GM23248 (cell line): ENCODE measurements around the gene TENT5A. TPM values are rescaled to one million over a fixed set of nuclear protein-coding genes. Genes with fewer than 3 reads are reported as not detected.

Experiments used
- DNase-seq: peaks from one replicate; pipeline ENCODE4 v3.0.0-alpha.2; 2015
- H2AFZ ChIP-seq: fragments of 200-600 bp; sonication (generic); 2 replicates; pipeline ENCODE4 v1.6.1; 2016; ENCODE audit warnings: antibody characterized with exemption
- H3F3A ChIP-seq: fragments of 200-600 bp; sonication (generic); 2 replicates; pipeline ENCODE4 v1.6.1; 2016; ENCODE audit warnings: mild to moderate bottlenecking, antibody characterized with exemption, mixed run types; ENCODE audit not compliant: insufficient read depth
- H3K27ac ChIP-seq: fragments of 200-600 bp; sonication (generic); 2 replicates; pipeline ENCODE4 v1.5.1; 2016; ENCODE audit warnings: mild to moderate bottlenecking
- H3K27me3 ChIP-seq: fragments of 200-600 bp; sonication (generic); replicated peaks from 2 replicates; pipeline ENCODE4 v1.6.1; 2016; ENCODE audit warnings: mild to moderate bottlenecking; ENCODE audit not compliant: insufficient read depth
- H3K36me3 ChIP-seq: fragments of 200-600 bp; sonication (generic); 2 replicates; pipeline ENCODE4 v1.6.1; 2016; ENCODE audit warnings: low read depth, mild to moderate bottlenecking
- H3K4me1 ChIP-seq: fragments of 200-600 bp; sonication (generic); 2 replicates; pipeline ENCODE4 v1.6.1; 2016; ENCODE audit warnings: mild to moderate bottlenecking; ENCODE audit not compliant: insufficient read depth
- H3K4me2 ChIP-seq: fragments of 200-600 bp; sonication (generic); one replicate; pipeline ENCODE4 v1.6.1; 2016; ENCODE audit warnings: mild to moderate bottlenecking; ENCODE audit not compliant: unreplicated experiment
- H3K4me3 ChIP-seq: fragments of 200-600 bp; sonication (generic); 2 replicates; pipeline ENCODE4 v1.5.1; 2016; ENCODE audit warnings: mild to moderate bottlenecking
- H3K79me2 ChIP-seq: fragments of 200-600 bp; sonication (generic); 2 replicates; pipeline ENCODE4 v1.6.1; 2016; ENCODE audit warnings: mild to moderate bottlenecking; ENCODE audit not compliant: insufficient read depth
- H3K9ac ChIP-seq: fragments of 200-600 bp; sonication (generic); 2 replicates; pipeline ENCODE4 v1.6.1; 2016; ENCODE audit warnings: mild to moderate bottlenecking
- H3K9me2 ChIP-seq: fragments of 200-600 bp; sonication (generic); 2 replicates; pipeline ENCODE4 v1.6.1; 2016; ENCODE audit warnings: mixed run types, mild to moderate bottlenecking, moderate library complexity; ENCODE audit not compliant: insufficient read depth
- H3K9me3 ChIP-seq: fragments of 200-600 bp; sonication (generic); one replicate; pipeline ENCODE4 v1.6.1; 2017; ENCODE audit warnings: low read depth
- H4K20me1 ChIP-seq: fragments of 200-600 bp; sonication (generic); 2 replicates; pipeline ENCODE4 v1.6.0; 2016; ENCODE audit not compliant: insufficient read depth
- EZH2 ChIP-seq: fragments of 200-600 bp; sonication (generic); IDR thresholded peaks from 2 replicates; pipeline ENCODE4 v1.6.1; 2018; ENCODE audit warnings: antibody characterized with exemption, mild to moderate bottlenecking; ENCODE audit not compliant: insufficient read depth, poor library complexity, severe bottlenecking
- EZH2phosphoT487 ChIP-seq: fragments of 200-600 bp; sonication (generic); IDR thresholded peaks from 2 replicates; pipeline ENCODE4 v1.6.1; 2018; ENCODE audit warnings: antibody characterized with exemption, moderate library complexity, mild to moderate bottlenecking, low read depth; ENCODE audit not compliant: insufficient read depth
- WGBS, 2 experiments: methylation state at CpG; one replicate each; pipeline ENCODE4 v1.1.6; 2015 to 2017; ENCODE audit warnings: low lambda C conversion rate in 2 of 2, low coverage in 1 of 2; ENCODE audit errors: missing lambda C conversion rate in 2 of 2; 5-methylcytosine and 5-hydroxymethylcytosine counted together
- in situ Hi-C: fragments of 300-500 bp; cut with MboI; formaldehyde crosslinking; loops from 2 replicates; pipeline ENCODE4 v1.15.0; 2020
- polyA plus RNA-seq: library from polyadenylated mRNA; unstranded; fragments of >200 nt; fragmentation: Nextera tagmentation; extraction: Ambion mirVana; gene quantifications from 2 replicates; pipeline ENCODE4 v1.2.1, GENCODE V29; 2016
- total RNA-seq: library from RNA; depleted of rRNA; stranded (reverse); fragments of >200 nt; shearing (Covaris generic); gene quantifications from 2 replicates; pipeline ENCODE4 v1.2.3, GENCODE V29; 2014

The TENT5A gene
- total and polyA plus RNA-seq, 2 experiments from 2014 or later = 39.2 to 48.6 TPM

DNA sequence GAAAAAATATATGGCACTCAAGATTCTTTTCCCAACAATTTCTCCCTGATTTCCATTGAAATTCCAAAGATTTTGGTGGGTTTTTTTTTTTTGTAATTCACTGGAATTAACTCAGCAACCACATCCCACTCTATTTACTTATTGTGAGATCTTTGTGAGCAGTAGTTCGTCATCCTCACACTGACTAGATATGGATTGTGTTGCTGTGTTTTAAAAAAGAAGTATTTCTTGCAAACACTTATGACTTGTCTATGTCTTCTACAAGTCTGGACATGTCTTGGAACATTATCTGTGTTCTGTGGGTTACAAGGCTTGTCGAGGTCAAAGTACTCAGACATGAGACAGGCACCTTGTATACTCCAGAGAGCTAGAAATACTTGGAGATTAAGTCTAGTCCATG lies 7.3 kb upstream of the TENT5A start:
- no peaks in the 10 kb centered on the region for H3K27me3 ChIP-seq
- no peaks in the 10 kb centered on the region for H3K9me3 ChIP-seq
- no peak overlapping the region for H3K4me2 ChIP-seq
- no peak for TF ChIP-seq EZH2phosphoT487
- no peak for TF ChIP-seq EZH2
- H3K27ac ChIP-seq = no peak overlapping the region
- 99 to 100% methylated on average over 2 of the region's 2 CpGs for WGBS, 2 experiments
- H3K36me3 ChIP-seq = no peaks in the 10 kb centered on the region
- no peaks in the 10 kb centered on the region for H4K20me1 ChIP-seq
- H3K4me1 ChIP-seq = peaks cover 24% of the 10 kb centered on the region
- H3K9ac ChIP-seq = no peak overlapping the region
- in situ Hi-C loops = loop anchor here (10.0 to 25.0 kb wide), 2 partner anchors 253 to 415 kb away; no protein-coding TSS in a partner anchor
- DNase-seq = no peak
- no peak overlapping the region for H3K4me3 ChIP-seq
- no peaks in the 10 kb centered on the region for H3K9me2 ChIP-seq
- H3F3A ChIP-seq = no peaks in the 10 kb centered on the region
- H2AFZ ChIP-seq = no peak overlapping the region
- H3K79me2 ChIP-seq = no peaks in the 10 kb centered on the region

DNA sequence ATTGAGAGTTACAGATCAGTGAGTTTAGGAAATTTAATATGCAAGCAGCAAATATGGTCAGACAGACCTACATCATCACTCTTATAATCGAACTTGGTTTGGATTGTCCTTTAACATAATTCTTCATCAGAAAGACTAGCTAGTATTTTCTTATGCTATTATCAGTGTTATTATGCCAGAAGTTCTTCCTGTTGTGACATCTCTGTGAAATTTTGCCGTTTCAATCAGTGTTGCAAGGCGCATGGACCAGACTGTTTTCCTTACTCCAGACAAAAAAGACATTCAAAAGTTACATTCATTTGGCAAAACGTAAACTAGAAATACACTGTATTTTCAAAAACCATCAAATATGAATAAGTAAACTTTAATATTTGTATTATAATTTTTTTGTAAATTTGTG lies 5.7 kb upstream of the TENT5A start:
- no peak for DNase-seq
- Histone ChIP-seq H3K79me2 (no peaks in the 10 kb centered on the region), H3K9me3 (no peaks in the 10 kb centered on the region), H3K27ac (no peak overlapping the region), H3K9ac (no peak overlapping the region), H3K9me2 (no peaks in the 10 kb centered on the region), H2AFZ (no peak overlapping the region), H3K4me1 (peaks cover 28% of the 10 kb centered on the region), H3K4me3 (no peak overlapping the region), H3K4me2 (no peak overlapping the region), H3K27me3 (no peaks in the 10 kb centered on the region), H3K36me3 (no peaks in the 10 kb centered on the region), H3F3A (no peaks in the 10 kb centered on the region), H4K20me1 (no peaks in the 10 kb centered on the region)
- TF ChIP-seq EZH2phosphoT487 = no peak
- TF ChIP-seq EZH2 = no peak
- in situ Hi-C loops = loop anchor here (25.0 kb wide), 1 partner anchor 254 kb away; no protein-coding TSS in a partner anchor
- 87 to 89% methylated on average over 4 of the region's 4 CpGs for WGBS, 2 experiments

DNA sequence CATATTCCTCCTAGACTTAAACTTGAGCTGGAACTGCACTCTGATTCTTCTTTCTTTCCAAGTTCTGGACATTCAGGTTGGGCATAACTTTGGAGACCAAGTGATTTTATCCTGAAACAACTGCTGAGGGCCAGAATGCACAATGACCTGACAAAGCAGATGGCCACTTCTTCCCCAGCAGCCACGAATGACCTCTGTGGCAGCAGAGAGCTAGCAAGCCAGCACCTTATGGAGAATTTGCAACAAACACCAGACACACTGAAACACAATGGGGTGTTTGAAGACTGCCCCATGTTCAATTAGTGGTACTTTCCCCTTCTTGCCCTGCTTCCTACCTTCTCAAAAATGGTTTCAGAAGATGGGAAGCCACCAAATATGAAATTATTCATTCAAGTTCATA lies 4.2 kb upstream of the TENT5A start:
- in situ Hi-C loops = loop anchor here (25.0 kb wide), 1 partner anchor 256 kb away; no protein-coding TSS in a partner anchor
- no peak overlapping the region for H3K27ac ChIP-seq
- no peaks in the 10 kb centered on the region for H3K9me2 ChIP-seq
- H3F3A ChIP-seq = 0 out of 2 replicates have a peak, but pooled peaks cover 4% of the 10 kb centered on the region
- H4K20me1 ChIP-seq = no peaks in the 10 kb centered on the region
- H3K4me2 ChIP-seq = no peak overlapping the region
- WGBS, 2 experiments = 82 to 86% methylated on average over 1 of the region's 1 CpG
- DNase-seq = no peak
- TF ChIP-seq EZH2phosphoT487 (no peak), EZH2 (no peak)
- no peaks in the 10 kb centered on the region for H3K9me3 ChIP-seq
- H3K36me3 ChIP-seq = no peaks in the 10 kb centered on the region
- no peak overlapping the region for H2AFZ ChIP-seq
- H3K4me1 ChIP-seq = peaks cover 18% of the 10 kb centered on the region
- no peak overlapping the region for H3K4me3 ChIP-seq
- no peaks in the 10 kb centered on the region for H3K27me3 ChIP-seq
- H3K79me2 ChIP-seq = peaks cover 8% of the 10 kb centered on the region
- no peak overlapping the region for H3K9ac ChIP-seq

DNA sequence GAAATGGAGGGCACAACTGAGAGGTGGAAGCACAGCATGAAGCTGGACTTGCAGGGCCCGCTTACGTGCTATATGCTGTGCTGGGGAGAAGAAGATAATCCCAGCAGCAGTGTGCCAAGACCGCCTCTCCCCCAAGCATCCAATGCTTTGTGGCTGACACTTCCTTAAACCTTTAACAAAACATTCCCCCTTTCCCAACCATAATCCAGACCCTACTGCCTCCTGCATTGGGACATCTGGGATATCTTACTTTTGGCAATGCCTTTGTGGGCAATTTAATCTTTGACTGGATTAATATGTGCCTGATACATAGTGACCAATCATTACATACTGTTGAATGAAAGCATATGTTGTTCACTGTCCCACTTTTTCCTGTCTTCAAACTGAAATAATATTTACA lies 3.1 kb upstream of the TENT5A start:
- no peak overlapping the region for H2AFZ ChIP-seq

More for the DNA sequence above, 3.1 kb upstream of the TENT5A start:
- Histone ChIP-seq H3K27ac (no peak overlapping the region), H3F3A (peaks cover 13% of the 10 kb centered on the region; the same call in 1 of the 2 replicates), H3K36me3 (0 out of 2 replicates have a peak, but pooled peaks cover 1% of the 10 kb centered on the region), H3K79me2 (peaks cover 19% of the 10 kb centered on the region), H3K4me1 (peaks cover 6% of the 10 kb centered on the region), H3K9me3 (no peaks in the 10 kb centered on the region), H3K9ac (no peak overlapping the region), H3K27me3 (no peaks in the 10 kb centered on the region), H3K9me2 (no peaks in the 10 kb centered on the region), H3K4me3 (no peak overlapping the region), H3K4me2 (no peak overlapping the region), H4K20me1 (no peaks in the 10 kb centered on the region)
- no peak for DNase-seq
- 88 to 98% methylated on average over 3 of the region's 3 CpGs for WGBS, 2 experiments
- in situ Hi-C loops = loop anchor here (25.0 kb wide), 1 partner anchor 257 kb away; no protein-coding TSS in a partner anchor
- no peak for TF ChIP-seq EZH2phosphoT487
- no peak for TF ChIP-seq EZH2
